NCI-H345 treated with DMSO at 0.1 percent for 48 hours (cell line): ENCODE measurements around the gene FBXO24.

Experiments used
- DNase-seq: peaks from one replicate; lab custom pipeline; 2025; ENCODE audit not compliant: unreplicated experiment; lab: John Stamatoyannopoulos, UW

Gene FBXO24

GRCh38 chr7:100589341-100589947 lies 3.3 kb downstream of the FBXO24 start:
- DNase-seq, result no peak

- no peak for DNase-seq
Observed at GRCh38 chr7:100590077-100590737, 4.1 kb downstream of the FBXO24 start.

GRCh38 chr7:100591596-100591995 lies 5.5 kb downstream of the FBXO24 start:
- DNase-seq, result no peak

GRCh38 chr7:100595188-100595587 lies 9.1 kb downstream of the FBXO24 start:
- no peak for DNase-seq

GRCh38 chr7:100598425-100598824 lies 12.3 kb downstream of the FBXO24 start:
- DNase-seq, result no peak

- no peak for DNase-seq
Observed at GRCh38 chr7:100599911-100600729, 14.0 kb downstream of the FBXO24 start.

- no peak for DNase-seq
Observed at GRCh38 chr7:100600730-100601038, 14.6 kb downstream of the FBXO24 start.

- no peak for DNase-seq
Observed at GRCh38 chr7:100602889-100603725, 17.0 kb downstream of the FBXO24 start.

- DNase-seq, result no peak
Observed at GRCh38 chr7:100603726-100604027, 17.5 kb downstream of the FBXO24 start.

GRCh38 chr7:100604028-100604975 lies 18.2 kb downstream of the FBXO24 start:
- DNase-seq, result peak; percentile 36

GRCh38 chr7:100604976-100605911 lies 19.1 kb downstream of the FBXO24 start:
- DNase-seq, result no peak

GRCh38 chr7:100606313-100606712 lies 20.2 kb downstream of the FBXO24 start:
- DNase-seq, result no peak

GRCh38 chr7:100607111-100607510 lies 21.0 kb downstream of the FBXO24 start:
- no peak for DNase-seq

- DNase-seq, result no peak
Observed at GRCh38 chr7:100609958-100610357, 23.8 kb downstream of the FBXO24 start.

- peak; percentile 98 for DNase-seq
Observed at GRCh38 chr7:100611983-100612729, 26.0 kb downstream of the FBXO24 start, which contains the start of gene MOSPD3. MOSPD3 (plus strand) TSS chr7:100612540; CDS start chr7:100612792, 252 bp downstream.

- DNase-seq, result no peak
Observed at GRCh38 chr7:100612730-100613390, 26.7 kb downstream of the FBXO24 start.

- no peak for DNase-seq
Observed at GRCh38 chr7:100613412-100614175, 27.5 kb downstream of the FBXO24 start.
